Esophagus squamous epithelium (tissue), 4 donors: ENCODE measurements around the gene PLA2G2C.

Experiments
- CTCF ChIP-seq, 6 experiments: fragments of 450-650 bp in 4 of 6; fragments of 200-600 bp in 2 of 6; sonication (generic) in 2 of 6; IDR thresholded peaks; one replicate each; pipeline ENCODE4 v1.5.1; 2016 to 2019; ENCODE audit warnings: antibody characterized with exemption in 6 of 6, mild to moderate bottlenecking in 4 of 6, moderate library complexity in 4 of 6
- POLR2A ChIP-seq, 4 donors: fragments of 450-650 bp; IDR thresholded peaks; one replicate each; pipeline ENCODE4 v1.6.1; 2017; ENCODE audit warnings: antibody characterized with exemption in 4 of 4, mild to moderate bottlenecking in 4 of 4, moderate library complexity in 3 of 4

GRCh38 chr1:20212685-20213331 is 26.5 kb upstream of the PLA2G2C start:
- TF ChIP-seq CTCF (IDR thresholded peaks at IDR 0.05) (peak; percentile 54 to 89 (median 62)), POLR2A (IDR thresholded peaks at IDR 0.05) (no peak)
